ENCODE results near the gene CGB3.

GRCh38 chr19:49042177-49042576 lies 18.0 kb upstream of the CGB3 start:
- no peak for TF ChIP-seq CTCF (IDR thresholded peaks at IDR 0.05)
- TF ChIP-seq POLR2A (IDR thresholded peaks at IDR 0.05) = no peak
